CD4-positive, alpha-beta T cell treated with Interleukin-17A for 4 hours (primary cell): ENCODE results near the gene HS3ST5.
"Not testable (repeated sequence)": the region's sequence is repeated elsewhere in the genome, so short reads cannot be mapped to it uniquely, and the experiment has no call there.

Experiments used
- DNase-seq: peaks from one replicate; pipeline ENCODE4 v3.0.0-alpha.2; 2020; ENCODE audit warnings: mixed read lengths

The HS3ST5 gene

GRCh38 chr6:114084327-114084890, 258.4 kb downstream of the HS3ST5 start:
- DNase-seq = no peak

GRCh38 chr6:114083251-114083650, 259.6 kb downstream of the HS3ST5 start:
- DNase-seq = no peak

GRCh38 chr6:114081730-114082129, 261.1 kb downstream of the HS3ST5 start:
- DNase-seq = no peak

- DNase-seq = no peak
Observed at GRCh38 chr6:114080891-114081510, 261.8 kb downstream of the HS3ST5 start.

- not testable (repeated sequence) for DNase-seq
Observed at GRCh38 chr6:114080410-114080809, 262.4 kb downstream of the HS3ST5 start.

GRCh38 chr6:114075777-114076176, 267.0 kb downstream of the HS3ST5 start:
- no peak for DNase-seq

GRCh38 chr6:114075300-114075699, 267.5 kb downstream of the HS3ST5 start:
- no peak for DNase-seq

GRCh38 chr6:114068771-114069170, 274.1 kb downstream of the HS3ST5 start:
- DNase-seq = no peak

GRCh38 chr6:114068116-114068515, 274.7 kb downstream of the HS3ST5 start:
- DNase-seq = no peak

- no peak for DNase-seq
Observed at GRCh38 chr6:114064862-114065261, 278.0 kb downstream of the HS3ST5 start.

GRCh38 chr6:114063956-114064355, 278.9 kb downstream of the HS3ST5 start:
- no peak for DNase-seq

GRCh38 chr6:114062199-114062598, 280.6 kb downstream of the HS3ST5 start:
- no peak for DNase-seq

GRCh38 chr6:114061741-114062140, 281.1 kb downstream of the HS3ST5 start:
- DNase-seq = no peak

- DNase-seq = no peak
Observed at GRCh38 chr6:114061116-114061515, 281.7 kb downstream of the HS3ST5 start.

GRCh38 chr6:114058435-114058834, 284.4 kb downstream of the HS3ST5 start:
- DNase-seq = no peak

GRCh38 chr6:114055763-114056162, 287.1 kb downstream of the HS3ST5 start:
- no peak for DNase-seq

GRCh38 chr6:114055349-114055748, 287.5 kb downstream of the HS3ST5 start:
- DNase-seq = no peak

GRCh38 chr6:114053791-114054190, 289.0 kb downstream of the HS3ST5 start:
- DNase-seq = no peak

GRCh38 chr6:114052141-114052540, 290.7 kb downstream of the HS3ST5 start:
- DNase-seq = no peak

- DNase-seq = no peak
Observed at GRCh38 chr6:114051031-114051430, 291.8 kb downstream of the HS3ST5 start.

- DNase-seq = no peak
Observed at GRCh38 chr6:114049367-114049966, 293.4 kb downstream of the HS3ST5 start.

GRCh38 chr6:114044566-114044965, 298.3 kb downstream of the HS3ST5 start:
- not testable (repeated sequence) for DNase-seq

- no peak for DNase-seq
Observed at GRCh38 chr6:114042267-114043016, 300.4 kb downstream of the HS3ST5 start.

- no peak for DNase-seq
Observed at GRCh38 chr6:114040871-114041270, 302.0 kb downstream of the HS3ST5 start.
